H9 (cell line): ENCODE data around the gene H19. TPM values are rescaled to one million over a fixed set of nuclear protein-coding genes. Genes with fewer than 3 reads are reported as not detected.

Experiments used
- DNase-seq: peaks from one replicate; pipeline ENCODE4 v3.0.0-alpha.2; 2017
- H2AFZ ChIP-seq: one replicate; pipeline ENCODE4 v1.6.1; 2013; ENCODE audit warnings: mild to moderate bottlenecking, low read length, control low read depth, moderate library complexity
- H2AK5ac ChIP-seq: 2 replicates; pipeline ENCODE4 v1.6.1; 2013; ENCODE audit warnings: low read length, control low read depth, mixed read lengths; ENCODE audit not compliant: insufficient read length
- H2BK120ac ChIP-seq: one replicate; pipeline ENCODE4 v1.6.1; 2013; ENCODE audit warnings: low read depth, mild to moderate bottlenecking, low read length, control low read depth, inconsistent platforms; ENCODE audit not compliant: poor library complexity, severe bottlenecking
- H2BK12ac ChIP-seq: 2 replicates; pipeline ENCODE4 v1.6.1; 2013; ENCODE audit warnings: low read length, control low read depth, mixed read lengths, low read depth; ENCODE audit not compliant: insufficient read length
- H2BK15ac ChIP-seq: 2 replicates; pipeline ENCODE4 v1.6.1; 2013; ENCODE audit warnings: low read depth, low read length, control low read depth
- H2BK20ac ChIP-seq: one replicate; pipeline ENCODE4 v1.6.1; 2013; ENCODE audit warnings: low read depth, mild to moderate bottlenecking, low read length, control low read depth, inconsistent platforms; ENCODE audit not compliant: poor library complexity, severe bottlenecking
- H2BK5ac ChIP-seq: 2 replicates; pipeline ENCODE4 v1.6.1; 2013; ENCODE audit warnings: low read length, control low read depth, mixed read lengths; ENCODE audit not compliant: insufficient read length
- H3K14ac ChIP-seq: 2 replicates; pipeline ENCODE4 v1.6.1; 2013; ENCODE audit warnings: low read length, control low read depth; ENCODE audit not compliant: insufficient read depth
- H3K18ac ChIP-seq: 2 replicates; pipeline ENCODE4 v1.6.1; 2013; ENCODE audit warnings: low read depth, mild to moderate bottlenecking, mixed read lengths, low read length, control low read depth; ENCODE audit not compliant: insufficient read length
- H3K23ac ChIP-seq: 2 replicates; pipeline ENCODE4 v1.6.1; 2013; ENCODE audit warnings: low read length, control low read depth, mixed read lengths, low read depth; ENCODE audit not compliant: insufficient read length
- H3K23me2 ChIP-seq: 2 replicates; pipeline ENCODE4 v1.6.1; 2013; ENCODE audit warnings: low read depth, mild to moderate bottlenecking, mixed read lengths, low read length, control low read depth; ENCODE audit not compliant: insufficient read length, poor library complexity, severe bottlenecking
- H3K27ac ChIP-seq: 2 replicates; pipeline ENCODE4 v1.5.1; 2013; ENCODE audit warnings: low read length, control low read depth, mixed read lengths, low read depth; ENCODE audit not compliant: insufficient read length
- H3K27me3 ChIP-seq: 2 replicates; pipeline ENCODE4 v1.6.1; 2013; ENCODE audit warnings: low read length, control low read depth, inconsistent platforms; ENCODE audit not compliant: insufficient read depth
- H3K4ac ChIP-seq: 2 replicates; pipeline ENCODE4 v1.6.1; 2013; ENCODE audit warnings: low read depth, mild to moderate bottlenecking, control low read depth, inconsistent platforms, low read length, moderate library complexity
- H3K4me1 ChIP-seq: 2 replicates; pipeline ENCODE4 v1.6.1; 2013; ENCODE audit warnings: low read length, control low read depth, inconsistent platforms; ENCODE audit not compliant: insufficient read depth
- H3K4me2 ChIP-seq: 2 replicates; pipeline ENCODE4 v1.6.1; 2013; ENCODE audit warnings: low read length, control low read depth, mixed read lengths; ENCODE audit not compliant: insufficient read length, insufficient read depth
- H3K56ac ChIP-seq: 2 replicates; pipeline ENCODE4 v1.6.1; 2013; ENCODE audit warnings: low read depth, mild to moderate bottlenecking, mixed read lengths, low read length, control low read depth; ENCODE audit not compliant: insufficient read length
- H3K79me1 ChIP-seq: 2 replicates; pipeline ENCODE4 v1.6.1; 2013; ENCODE audit warnings: low read depth, mild to moderate bottlenecking, moderate library complexity, low read length, control low read depth, inconsistent platforms; ENCODE audit not compliant: insufficient read depth, poor library complexity, severe bottlenecking
- H3K79me2 ChIP-seq: 2 replicates; pipeline ENCODE4 v1.6.1; 2013; ENCODE audit warnings: low read length, control low read depth, inconsistent platforms; ENCODE audit not compliant: insufficient read depth
- H3K9ac ChIP-seq: 2 replicates; pipeline ENCODE4 v1.6.1; 2013; ENCODE audit warnings: low read length, control low read depth, mixed read lengths; ENCODE audit not compliant: insufficient read length; ENCODE audit errors: extremely low read depth
- H3K9me3 ChIP-seq: one replicate; pipeline ENCODE4 v1.6.1; 2013; ENCODE audit warnings: low read depth, low read length, inconsistent platforms; ENCODE audit not compliant: control insufficient read depth
- H3T11ph ChIP-seq: one replicate; pipeline ENCODE4 v1.6.1; 2013; ENCODE audit warnings: mild to moderate bottlenecking, low read length, control low read depth, inconsistent platforms
- H4K20me1 ChIP-seq: one replicate; pipeline ENCODE4 v1.6.1; 2013; ENCODE audit not compliant: control insufficient read depth, insufficient read length, insufficient read depth
- H4K5ac ChIP-seq: 2 replicates; pipeline ENCODE4 v1.6.1; 2013; ENCODE audit warnings: low read depth, mild to moderate bottlenecking, mixed read lengths, low read length, control low read depth; ENCODE audit not compliant: insufficient read length
- H4K8ac ChIP-seq: replicated peaks from 2 replicates; pipeline ENCODE4 v1.6.1; 2013; ENCODE audit warnings: low read length, control low read depth, mixed read lengths, low read depth; ENCODE audit not compliant: insufficient read length
- H4K91ac ChIP-seq: 2 replicates; pipeline ENCODE4 v1.6.1; 2013; ENCODE audit warnings: low read depth, mild to moderate bottlenecking, moderate library complexity, mixed read lengths, low read length, control low read depth; ENCODE audit not compliant: insufficient read length
- H3K27ac Mint-ChIP-seq, 3 experiments: 2 replicates in 2 of 3; 3 replicates in 1 of 3; pipeline ENCODE4 v1.8.0; 2020 to 2021; ENCODE audit warnings: mixed read lengths in 3 of 3, mild to moderate bottlenecking in 1 of 3, moderate library complexity in 1 of 3
- H3K27me3 Mint-ChIP-seq: 2 replicates; pipeline ENCODE4 v1.8.0; 2021; ENCODE audit warnings: low read depth, mild to moderate bottlenecking, moderate library complexity, mixed read lengths
- H3K36me3 Mint-ChIP-seq, 3 experiments: 2 replicates in 2 of 3; 3 replicates in 1 of 3; pipeline ENCODE4 v1.8.0; 2020 to 2021; ENCODE audit warnings: low read depth in 3 of 3, mixed read lengths in 3 of 3; ENCODE audit not compliant: insufficient read depth in 1 of 3
- H3K4me1 Mint-ChIP-seq, 2 experiments: 2 replicates each; pipeline ENCODE4 v1.8.0; 2020; ENCODE audit warnings: mixed read lengths in 2 of 2
- H3K4me3 Mint-ChIP-seq, 2 experiments: 2 replicates in 1 of 2; 3 replicates in 1 of 2; pipeline ENCODE4 v1.8.0; 2020 to 2021; ENCODE audit warnings: mild to moderate bottlenecking in 2 of 2, mixed read lengths in 2 of 2, moderate library complexity in 1 of 2
- H3K9me3 Mint-ChIP-seq, 2 experiments: 2 replicates in 1 of 2; 3 replicates in 1 of 2; pipeline ENCODE4 v1.8.0; 2020; ENCODE audit warnings: mild to moderate bottlenecking in 2 of 2, mixed read lengths in 2 of 2, moderate library complexity in 1 of 2
- WGBS: extraction: QIAGEN DNeasy Blood & Tissue Kit; methylation state at CpG from one replicate; pipeline ENCODE4 v1.1.7; 2013; ENCODE audit warnings: missing lambda C conversion rate, low lambda C conversion rate, mixed read lengths; ENCODE audit not compliant: insufficient read length; ENCODE audit errors: extremely low coverage; 5-methylcytosine and 5-hydroxymethylcytosine counted together
- total RNA-seq: library from RNA; stranded (reverse); gene quantifications from 2 replicates; pipeline ENCODE4 v1.2.1, GENCODE V29; 2021
- TF ChIP-seq, protein P1 (sequence below): fragments of 200-600 bp; sonication (generic); conservative IDR thresholded peaks from 3 replicates; pipeline ENCODE4 v1.8.0; 2021; ENCODE audit warnings: antibody characterized with exemption, mild to moderate bottlenecking

The H19 gene
- total RNA-seq, 1 experiment from 2014 or later = 10.7 TPM

DNA sequence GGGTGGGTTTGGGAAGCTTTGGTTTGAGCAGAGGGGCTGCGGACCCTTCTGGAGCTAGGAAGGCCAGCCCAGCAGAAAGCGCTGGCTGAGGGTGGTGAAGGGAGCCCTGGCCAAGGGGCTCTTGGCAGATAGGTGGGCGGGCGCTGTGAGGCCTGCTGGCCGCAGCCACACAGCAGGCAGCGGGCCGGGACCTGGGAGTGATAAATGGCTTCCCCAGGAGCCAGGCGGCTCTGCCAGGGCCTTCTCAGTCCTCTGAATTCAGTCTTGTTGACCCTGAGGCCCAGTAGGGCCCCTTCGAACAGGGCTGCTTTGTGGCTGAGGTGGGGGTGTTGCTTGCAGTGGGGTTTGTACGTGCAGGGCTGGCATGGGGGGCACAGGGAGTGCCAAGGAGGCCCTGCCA is 33.4 kb upstream of the H19 start:
- Histone ChIP-seq H3K9ac (no peak overlapping the region), H4K91ac (no peak overlapping the region), H3K4ac (no peak overlapping the region), H3K23ac (no peak overlapping the region), H3K56ac (no peak overlapping the region), H3K14ac (no peak overlapping the region), H2BK20ac (no peak overlapping the region), H2BK15ac (no peak overlapping the region), H3T11ph (no peak overlapping the region), H3K18ac (no peak overlapping the region), H2AK5ac (no peak overlapping the region), H3K79me1 (no peaks in the 10 kb centered on the region), H3K4me1 (no peaks in the 10 kb centered on the region), H3K79me2 (no peaks in the 10 kb centered on the region), H2BK120ac (no peak overlapping the region), H2BK12ac (no peak overlapping the region), H4K5ac (no peak overlapping the region), H2BK5ac (no peak overlapping the region), H3K27ac (no peak overlapping the region), H4K20me1 (no peaks in the 10 kb centered on the region), H3K27me3 (no peaks in the 10 kb centered on the region), H2AFZ (no peak overlapping the region), H3K23me2 (no peaks in the 10 kb centered on the region), H3K4me2 (no peak overlapping the region), H3K9me3 (no peaks in the 10 kb centered on the region), H4K8ac (no peak overlapping the region)
- H3K27me3 Mint-ChIP-seq = no peaks in the 10 kb centered on the region
- H3K36me3 Mint-ChIP-seq = no peaks in the 10 kb centered on the region
- WGBS = no CpG with 5 or more reads among the region's 10 CpGs
- TF ChIP-seq, protein P1, sequence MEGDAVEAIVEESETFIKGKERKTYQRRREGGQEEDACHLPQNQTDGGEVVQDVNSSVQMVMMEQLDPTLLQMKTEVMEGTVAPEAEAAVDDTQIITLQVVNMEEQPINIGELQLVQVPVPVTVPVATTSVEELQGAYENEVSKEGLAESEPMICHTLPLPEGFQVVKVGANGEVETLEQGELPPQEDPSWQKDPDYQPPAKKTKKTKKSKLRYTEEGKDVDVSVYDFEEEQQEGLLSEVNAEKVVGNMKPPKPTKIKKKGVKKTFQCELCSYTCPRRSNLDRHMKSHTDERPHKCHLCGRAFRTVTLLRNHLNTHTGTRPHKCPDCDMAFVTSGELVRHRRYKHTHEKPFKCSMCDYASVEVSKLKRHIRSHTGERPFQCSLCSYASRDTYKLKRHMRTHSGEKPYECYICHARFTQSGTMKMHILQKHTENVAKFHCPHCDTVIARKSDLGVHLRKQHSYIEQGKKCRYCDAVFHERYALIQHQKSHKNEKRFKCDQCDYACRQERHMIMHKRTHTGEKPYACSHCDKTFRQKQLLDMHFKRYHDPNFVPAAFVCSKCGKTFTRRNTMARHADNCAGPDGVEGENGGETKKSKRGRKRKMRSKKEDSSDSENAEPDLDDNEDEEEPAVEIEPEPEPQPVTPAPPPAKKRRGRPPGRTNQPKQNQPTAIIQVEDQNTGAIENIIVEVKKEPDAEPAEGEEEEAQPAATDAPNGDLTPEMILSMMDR = no peak
- H3K9me3 Mint-ChIP-seq = no peaks in the 10 kb centered on the region
- DNase-seq = no peak
- no peak overlapping the region for H3K4me3 Mint-ChIP-seq
- H3K27ac Mint-ChIP-seq = no peak overlapping the region
- H3K4me1 Mint-ChIP-seq = no peaks in the 10 kb centered on the region
